ENCODE measurements around the gene FCRL3. TPM values are rescaled to one million over a fixed set of nuclear protein-coding genes. Genes with fewer than 3 reads are reported as not detected.

FCRL3 gene
- total RNA-seq, 1 experiment from 2014 or later = not detected

DNA sequence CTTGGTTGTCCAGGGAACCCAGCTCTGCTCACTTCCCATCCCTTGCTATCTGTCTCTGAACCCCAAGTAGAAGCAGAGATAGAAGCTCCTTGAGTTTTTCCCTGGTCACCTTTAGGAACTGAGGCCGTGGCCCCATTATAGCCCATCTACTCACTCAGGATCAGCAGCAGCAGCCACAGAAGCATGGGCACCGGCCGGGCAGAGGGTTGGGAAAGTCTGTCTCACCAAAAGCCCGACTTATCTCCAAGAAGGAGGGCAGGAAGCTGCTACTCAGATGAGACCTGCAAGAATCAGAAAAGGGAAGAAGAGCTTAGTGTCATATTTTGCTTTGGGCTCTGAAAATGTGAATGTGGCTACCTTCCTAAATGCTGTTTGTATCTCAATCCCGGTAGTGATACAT is 264 bp downstream of the FCRL3 start:
- no peak for DNase-seq
- Histone ChIP-seq H3K27me3 (ENCODE audit: control insufficient read depth, insufficient read depth, low read length) (no peaks in the 10 kb centered on the region), H3K36me3 (replicated peaks; ENCODE audit: control insufficient read depth, insufficient read depth, low read length) (no peaks in the 10 kb centered on the region), H3K4me3 (ENCODE audit: insufficient read depth, low read depth, low read length) (no peak overlapping the region)

DNA sequence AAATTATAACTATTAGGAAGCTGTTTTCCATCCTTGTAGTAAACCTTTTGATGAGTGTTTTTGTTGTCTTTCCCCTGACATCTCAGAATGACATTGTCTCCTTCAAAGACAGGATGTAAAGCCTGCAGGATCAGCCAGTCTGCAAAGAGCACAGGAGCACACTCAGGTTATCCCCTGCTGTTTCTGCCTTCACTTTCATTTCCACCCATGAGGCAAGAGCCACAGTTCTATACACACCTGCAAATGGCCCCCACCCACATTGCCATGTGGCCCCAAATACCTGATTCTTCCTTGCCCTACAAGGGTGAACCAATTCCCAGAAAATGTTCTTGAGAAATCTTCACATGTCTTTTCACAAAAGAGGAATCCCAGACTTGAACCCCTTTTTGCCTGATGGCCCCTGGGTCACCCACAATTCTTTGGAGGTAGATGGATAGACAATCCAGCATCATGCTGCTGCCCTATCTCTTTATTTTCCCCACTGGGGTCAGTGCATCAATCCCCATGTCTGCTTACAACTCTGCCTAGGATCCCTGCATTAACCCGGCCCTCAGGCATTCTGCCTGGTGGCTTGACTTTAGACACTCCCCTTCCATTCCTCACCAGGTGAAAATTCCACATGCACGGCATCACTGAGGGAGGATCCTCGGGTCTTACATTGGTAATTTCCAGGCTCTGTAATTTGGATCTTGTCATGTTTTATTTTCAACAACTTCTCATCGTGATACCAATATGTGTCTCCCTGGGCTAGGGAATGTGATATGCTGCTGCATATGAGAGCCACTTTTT is 2.6 kb downstream of the FCRL3 start:
- DNase-seq = no peak
- H3K36me3 ChIP-seq (replicated peaks; ENCODE audit: control insufficient read depth, insufficient read depth, low read length) = no peaks in the 10 kb centered on the region
- no peak overlapping the region for H3K4me3 ChIP-seq (ENCODE audit: insufficient read depth, low read depth, low read length)
- no peaks in the 10 kb centered on the region for H3K27me3 ChIP-seq (ENCODE audit: control insufficient read depth, insufficient read depth, low read length)

DNA sequence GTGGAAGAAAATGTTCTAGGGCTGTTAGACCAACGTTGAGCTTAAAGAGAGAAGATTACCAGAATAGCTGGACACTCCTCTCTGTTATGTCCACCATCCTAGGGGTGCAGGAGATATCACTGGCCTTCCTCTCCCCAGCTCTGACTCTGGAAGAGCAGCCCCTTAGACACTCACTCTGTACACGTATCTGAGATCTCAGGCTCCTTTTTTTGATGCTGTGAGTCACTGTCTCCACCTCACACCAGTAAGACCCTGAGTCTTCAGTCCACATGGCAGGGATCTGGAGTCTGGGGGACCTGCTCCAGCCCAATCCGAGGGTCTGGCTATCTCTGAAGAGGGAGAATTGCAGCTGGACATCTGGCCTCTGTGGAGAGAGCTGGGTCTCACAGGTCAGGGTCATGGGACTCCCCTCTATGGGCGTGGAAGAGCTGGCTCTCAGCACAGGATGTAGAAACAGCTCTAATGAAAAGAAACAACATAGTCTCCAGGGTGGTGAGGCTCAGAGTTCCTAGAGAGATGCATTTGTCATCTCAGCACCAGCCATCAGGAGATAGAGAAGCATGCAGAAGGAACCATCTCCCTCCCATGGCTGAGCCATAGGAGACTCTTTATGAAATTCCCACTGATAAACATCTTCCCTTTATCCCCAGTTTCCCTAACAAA is 3.5 kb downstream of the FCRL3 start:
- no peak for DNase-seq
- H3K27me3 ChIP-seq (ENCODE audit: control insufficient read depth, insufficient read depth, low read length) = no peaks in the 10 kb centered on the region
- no peaks in the 10 kb centered on the region for H3K36me3 ChIP-seq (replicated peaks; ENCODE audit: control insufficient read depth, insufficient read depth, low read length)
- no peak overlapping the region for H3K4me3 ChIP-seq (ENCODE audit: insufficient read depth, low read depth, low read length)

DNA sequence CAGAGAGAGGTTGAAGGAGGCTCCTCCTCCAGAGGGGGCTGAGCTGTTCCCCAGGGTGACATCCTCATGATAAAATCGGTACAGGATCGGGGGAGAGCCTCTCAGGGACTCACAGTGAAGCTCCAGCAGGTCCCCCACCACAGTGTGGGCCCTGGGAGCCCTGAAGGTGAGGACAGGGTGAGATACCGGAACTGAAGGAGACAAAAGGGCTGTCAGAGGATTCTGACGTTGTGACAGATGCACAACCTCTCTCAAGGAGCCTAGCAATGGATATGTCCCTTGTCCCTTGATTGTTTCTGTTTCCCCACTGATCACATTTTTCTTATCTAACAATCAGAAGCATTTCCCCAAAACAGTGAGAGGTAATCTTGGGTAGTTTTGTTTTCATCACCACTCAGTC is 5.2 kb downstream of the FCRL3 start:
- no peak for DNase-seq
- no peaks in the 10 kb centered on the region for H3K27me3 ChIP-seq (ENCODE audit: control insufficient read depth, insufficient read depth, low read length)
- no peak overlapping the region for H3K4me3 ChIP-seq (ENCODE audit: insufficient read depth, low read depth, low read length)
- no peaks in the 10 kb centered on the region for H3K36me3 ChIP-seq (replicated peaks; ENCODE audit: control insufficient read depth, insufficient read depth, low read length)

DNA sequence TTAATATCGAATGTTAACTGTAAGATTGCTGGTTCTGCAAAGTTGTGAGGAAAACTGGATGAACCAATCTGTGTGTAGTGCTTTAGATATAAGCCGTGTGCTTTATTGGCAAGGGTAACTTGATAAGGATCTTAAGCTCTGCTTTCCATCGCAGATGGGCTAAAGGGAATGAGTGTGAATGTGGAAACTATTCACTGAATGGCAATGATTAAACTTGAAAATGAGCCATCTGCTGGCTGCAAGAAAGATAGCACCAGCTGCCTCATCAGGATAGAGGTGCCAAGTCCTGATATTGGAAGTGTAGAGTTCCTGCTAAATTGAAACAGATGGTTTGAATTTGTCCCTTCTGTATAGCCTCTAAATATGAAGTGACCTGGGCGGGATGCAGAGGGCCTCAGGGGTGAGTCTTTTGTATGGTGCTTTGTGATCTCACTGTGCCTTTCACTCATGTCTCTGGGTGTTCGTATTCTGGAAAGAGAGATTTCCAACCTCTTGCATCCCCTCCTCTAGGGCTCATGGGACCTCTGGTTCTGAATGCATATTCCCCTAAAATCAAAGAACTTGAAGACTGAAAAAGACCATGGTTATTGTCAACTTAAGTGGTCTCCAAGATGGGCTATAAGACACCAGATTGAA is 9.2 kb downstream of the FCRL3 start:
- no peaks in the 10 kb centered on the region for H3K36me3 ChIP-seq (replicated peaks; ENCODE audit: control insufficient read depth, insufficient read depth, low read length)
- DNase-seq = peak; percentile 63

DNA sequence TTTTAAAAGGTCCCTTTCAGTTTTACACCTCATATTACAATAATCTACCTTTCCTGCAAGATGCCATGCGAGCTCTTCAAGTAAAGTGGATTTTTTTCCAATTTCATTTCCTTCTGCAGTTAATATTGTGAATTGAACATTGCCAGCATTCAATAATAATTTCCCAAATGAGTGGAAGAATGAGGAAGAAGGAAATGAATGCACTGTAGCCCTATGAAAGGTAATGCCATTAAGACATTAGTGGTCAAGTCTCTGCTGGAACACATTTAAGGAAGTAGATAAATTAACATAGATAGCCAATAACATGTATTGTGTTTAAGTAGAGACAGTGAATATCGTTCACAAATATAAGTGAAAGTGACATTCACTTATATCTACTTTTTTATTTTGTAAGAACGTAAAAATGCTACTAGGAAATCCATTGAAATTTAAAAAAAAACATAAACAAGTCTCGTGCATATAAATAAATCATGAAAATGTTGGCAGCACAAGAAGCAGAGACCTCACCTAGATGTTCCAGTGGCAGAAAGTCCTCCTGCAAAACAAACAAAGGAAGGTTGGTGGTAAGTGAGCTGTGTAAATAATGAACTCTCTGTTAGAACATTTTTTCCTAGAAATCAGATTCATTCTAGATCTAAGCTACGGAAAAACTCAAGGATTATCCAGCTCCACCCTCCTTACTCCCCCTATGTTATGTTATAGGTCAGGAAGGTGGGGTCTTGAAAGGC is 17.7 kb downstream of the FCRL3 start:
- Histone ChIP-seq H3K27me3 (ENCODE audit: control insufficient read depth, insufficient read depth, low read length) (no peaks in the 10 kb centered on the region), H3K4me3 (ENCODE audit: insufficient read depth, low read depth, low read length) (no peak overlapping the region), H3K36me3 (replicated peaks; ENCODE audit: control insufficient read depth, insufficient read depth, low read length) (no peaks in the 10 kb centered on the region)
- no peak for DNase-seq

More for the DNA sequence above, 9.2 kb downstream of the FCRL3 start:
- no peaks in the 10 kb centered on the region for H3K27me3 ChIP-seq (ENCODE audit: control insufficient read depth, insufficient read depth, low read length)
- no peak overlapping the region for H3K4me3 ChIP-seq (ENCODE audit: insufficient read depth, low read depth, low read length)

DNA sequence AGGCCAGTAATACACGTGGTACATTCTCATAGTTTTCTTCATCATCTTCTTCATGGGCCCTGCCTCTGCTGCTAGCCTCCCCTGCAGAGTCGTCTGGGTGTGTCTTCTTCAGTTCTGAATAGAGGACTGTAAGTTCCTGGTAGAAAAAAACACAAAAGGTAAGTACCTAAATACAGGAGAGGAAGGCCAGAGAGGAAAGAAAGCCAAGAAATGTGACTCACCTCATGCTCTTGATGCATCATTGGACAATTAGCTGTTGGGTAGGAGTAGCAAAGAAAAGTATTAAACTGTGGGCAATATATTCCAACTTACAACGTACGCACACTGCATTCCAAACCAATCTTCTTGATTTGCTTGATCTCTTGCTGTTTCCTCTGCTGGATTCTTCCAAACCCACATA is 21.8 kb downstream of the FCRL3 start:
- Histone ChIP-seq H3K4me3 (ENCODE audit: insufficient read depth, low read depth, low read length) (no peak overlapping the region), H3K27me3 (ENCODE audit: control insufficient read depth, insufficient read depth, low read length) (no peaks in the 10 kb centered on the region), H3K36me3 (replicated peaks; ENCODE audit: control insufficient read depth, insufficient read depth, low read length) (no peaks in the 10 kb centered on the region)
- DNase-seq = no peak

DNA sequence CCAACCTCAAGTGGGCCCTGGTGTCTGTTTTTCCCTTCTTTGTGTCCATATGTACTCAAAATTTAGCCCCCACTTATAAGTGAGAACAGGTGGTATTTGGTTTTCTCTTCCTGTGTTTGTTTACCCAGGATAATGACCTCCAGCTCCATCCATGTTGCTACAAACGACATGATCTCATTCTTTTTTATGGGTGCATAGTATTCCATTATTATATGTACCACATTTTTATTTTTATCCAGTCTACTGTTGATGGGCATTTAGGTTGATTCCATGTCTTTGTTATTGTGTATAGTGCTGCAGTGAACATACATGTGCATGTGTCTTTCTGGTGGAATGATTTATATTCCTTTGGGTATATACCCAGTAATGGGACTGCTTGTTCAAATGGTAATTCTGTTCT is 27.6 kb downstream of the FCRL3 start:
- H3K4me3 ChIP-seq (ENCODE audit: insufficient read depth, low read depth, low read length) = no peak overlapping the region
- DNase-seq = no peak
- H3K36me3 ChIP-seq (replicated peaks; ENCODE audit: control insufficient read depth, insufficient read depth, low read length) = no peaks in the 10 kb centered on the region
- H3K27me3 ChIP-seq (ENCODE audit: control insufficient read depth, insufficient read depth, low read length) = no peaks in the 10 kb centered on the region

DNA sequence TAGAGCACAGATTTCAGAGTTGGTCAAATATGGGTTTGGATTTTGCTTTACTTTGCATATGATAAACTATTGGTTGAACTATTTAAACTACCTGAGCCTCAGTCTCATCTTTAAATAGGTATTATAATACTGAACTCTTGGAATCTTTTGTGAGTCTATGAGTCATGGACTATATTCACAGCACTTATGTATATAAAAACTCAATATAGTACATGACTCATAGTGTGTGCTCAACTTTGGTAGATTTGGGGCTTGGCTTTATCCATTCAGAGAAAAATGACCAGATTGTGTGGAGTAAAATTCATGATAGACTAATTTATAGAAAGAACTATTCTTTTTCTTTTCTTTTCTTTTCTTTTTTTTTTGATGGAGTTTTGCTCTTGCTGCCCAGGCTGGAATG is 28.7 kb downstream of the FCRL3 start:
- DNase-seq = no peak
- Histone ChIP-seq H3K4me3 (ENCODE audit: insufficient read depth, low read depth, low read length) (no peak overlapping the region), H3K36me3 (replicated peaks; ENCODE audit: control insufficient read depth, insufficient read depth, low read length) (no peaks in the 10 kb centered on the region), H3K27me3 (ENCODE audit: control insufficient read depth, insufficient read depth, low read length) (no peaks in the 10 kb centered on the region)

DNA sequence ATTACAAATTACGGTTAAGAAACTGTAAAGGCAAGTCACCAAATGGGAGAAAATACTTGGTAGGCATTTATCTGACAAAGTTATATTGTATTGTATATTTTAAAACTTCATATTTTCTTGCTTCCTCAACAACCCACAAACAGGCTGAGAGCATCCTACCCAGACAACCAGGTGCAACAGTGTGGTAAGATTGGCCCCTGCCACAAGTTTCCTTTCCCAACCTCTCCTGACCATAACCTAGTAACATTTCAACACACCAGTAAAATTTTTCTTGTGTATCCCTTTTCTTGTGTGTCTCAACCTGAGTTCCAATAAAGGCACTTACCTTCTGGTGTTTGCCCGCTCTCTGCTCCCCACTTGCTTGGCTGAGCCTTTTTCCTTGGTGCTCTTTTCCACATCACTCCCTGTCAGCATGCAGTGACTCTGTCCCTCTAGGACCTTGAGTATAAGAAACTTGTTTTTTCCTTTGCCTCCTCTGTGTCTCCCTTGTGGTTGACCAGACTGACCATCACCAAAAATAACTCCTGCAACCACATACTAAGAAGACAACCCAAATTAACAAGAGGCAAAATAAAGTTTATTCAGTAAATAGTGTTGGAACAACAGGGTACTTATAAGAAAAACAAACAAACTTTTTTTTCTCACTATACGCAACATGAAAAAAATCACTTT is 40.9 kb downstream of the FCRL3 start:
- H3K4me3 ChIP-seq (ENCODE audit: insufficient read depth, low read depth, low read length) = no peak overlapping the region
- no peaks in the 10 kb centered on the region for H3K36me3 ChIP-seq (replicated peaks; ENCODE audit: control insufficient read depth, insufficient read depth, low read length)
- DNase-seq = no peak
- no peaks in the 10 kb centered on the region for H3K27me3 ChIP-seq (ENCODE audit: control insufficient read depth, insufficient read depth, low read length)

DNA sequence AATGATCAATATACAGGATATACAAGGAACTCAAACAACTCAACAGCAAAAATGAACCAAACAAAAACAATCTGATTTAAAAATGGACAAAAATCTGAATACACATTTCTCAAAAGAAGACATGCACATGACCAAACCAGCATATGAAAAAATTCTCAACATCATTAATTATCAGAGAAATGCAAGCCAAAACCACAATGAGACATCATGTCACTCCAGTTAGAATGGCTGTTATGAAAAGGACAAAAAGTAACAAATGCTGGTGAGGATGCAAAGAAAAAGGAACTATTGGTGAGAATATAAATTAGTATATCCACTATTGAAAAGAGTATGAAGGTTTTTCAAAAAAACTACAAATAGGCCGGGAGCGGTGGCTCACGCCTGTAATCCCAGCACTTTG is 42.0 kb downstream of the FCRL3 start:
- Histone ChIP-seq H3K4me3 (ENCODE audit: insufficient read depth, low read depth, low read length) (no peak overlapping the region), H3K36me3 (replicated peaks; ENCODE audit: control insufficient read depth, insufficient read depth, low read length) (no peaks in the 10 kb centered on the region), H3K27me3 (ENCODE audit: control insufficient read depth, insufficient read depth, low read length) (no peaks in the 10 kb centered on the region)
- DNase-seq = no peak

DNA sequence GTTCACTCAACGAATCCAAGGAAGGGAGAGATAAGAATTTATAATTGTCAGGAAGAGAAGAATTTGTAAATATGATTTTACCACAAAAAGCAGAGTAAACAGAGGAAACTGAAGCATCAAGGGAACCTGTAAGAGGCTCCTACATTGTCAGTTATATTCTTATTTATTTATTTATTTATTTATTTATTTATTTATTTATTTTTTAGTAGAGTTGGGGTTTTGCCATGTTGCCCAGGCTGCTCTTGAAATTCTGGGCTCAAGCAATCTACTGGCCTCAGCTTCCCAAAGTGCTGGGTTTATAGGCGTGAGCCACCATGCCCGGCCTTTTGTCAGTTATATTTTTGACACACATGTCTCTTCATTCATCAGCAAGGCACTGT is 47.1 kb downstream of the FCRL3 start:
- H3K4me3 ChIP-seq (ENCODE audit: insufficient read depth, low read depth, low read length) = no peak overlapping the region
- DNase-seq = no peak
- no peaks in the 10 kb centered on the region; the same call in 1 of the 2 replicates for H3K27me3 ChIP-seq (ENCODE audit: control insufficient read depth, insufficient read depth, low read length)
- no peaks in the 10 kb centered on the region for H3K36me3 ChIP-seq (replicated peaks; ENCODE audit: control insufficient read depth, insufficient read depth, low read length)

DNA sequence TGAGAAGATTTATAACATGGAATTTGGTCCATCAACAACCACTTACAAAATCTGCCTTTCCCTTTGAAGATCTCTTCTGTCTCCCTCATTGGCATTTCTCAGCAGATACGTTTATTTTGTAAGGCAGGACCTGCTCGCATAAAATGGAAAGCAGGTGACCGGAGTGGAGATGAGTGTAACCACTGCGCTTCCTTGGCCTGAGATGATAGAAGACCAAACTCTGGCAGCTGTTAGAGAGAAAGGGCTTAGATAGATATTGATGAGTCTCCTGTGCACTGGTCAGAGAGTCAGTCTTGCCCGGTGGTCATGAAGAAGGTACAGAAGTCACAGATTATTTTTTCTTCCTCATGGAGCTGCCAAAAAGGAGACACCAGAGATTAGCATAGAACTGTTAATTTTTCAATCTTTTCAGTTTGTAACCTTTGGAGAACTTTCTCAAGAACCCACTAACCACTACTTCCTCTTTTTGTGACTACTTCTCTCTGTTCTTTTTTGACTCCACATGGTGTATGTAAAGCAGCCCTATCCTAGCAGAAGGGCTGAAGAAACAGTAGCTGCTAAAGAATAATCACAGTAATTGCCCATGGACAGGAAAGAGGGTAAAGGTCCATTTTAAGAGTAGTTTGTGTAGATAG is 47.6 kb downstream of the FCRL3 start:
- Histone ChIP-seq H3K36me3 (replicated peaks; ENCODE audit: control insufficient read depth, insufficient read depth, low read length) (no peaks in the 10 kb centered on the region), H3K4me3 (ENCODE audit: insufficient read depth, low read depth, low read length) (no peak overlapping the region)
- no peak for DNase-seq

DNA sequence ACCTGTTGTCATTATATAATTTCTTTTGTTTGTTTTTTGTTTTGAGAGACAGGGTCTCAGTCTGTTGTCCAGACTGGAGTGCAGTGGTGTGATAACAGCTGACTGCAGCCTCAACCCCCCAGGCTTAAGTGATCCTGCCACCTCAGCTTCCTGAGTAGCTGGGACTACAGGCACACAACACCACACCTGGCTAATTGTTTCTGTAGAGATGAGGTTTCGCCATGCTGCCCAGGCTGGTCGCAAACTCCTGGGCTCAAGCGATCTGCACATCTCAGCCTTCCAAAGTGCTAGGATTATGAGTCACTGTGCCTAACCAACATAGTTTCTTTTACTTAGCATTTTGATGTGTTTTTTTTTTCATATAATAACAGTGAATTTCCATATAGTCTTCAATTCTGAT is 52.3 kb downstream of the FCRL3 start:
- no peaks in the 10 kb centered on the region for H3K36me3 ChIP-seq (replicated peaks; ENCODE audit: control insufficient read depth, insufficient read depth, low read length)
- H3K4me3 ChIP-seq (ENCODE audit: insufficient read depth, low read depth, low read length) = no peak overlapping the region
- no peaks in the 10 kb centered on the region; the same call in 1 of the 2 replicates for H3K27me3 ChIP-seq (ENCODE audit: control insufficient read depth, insufficient read depth, low read length)
- no peak for DNase-seq

More for the DNA sequence above, 47.6 kb downstream of the FCRL3 start:
- no peaks in the 10 kb centered on the region; the same call in 1 of the 2 replicates for H3K27me3 ChIP-seq (ENCODE audit: control insufficient read depth, insufficient read depth, low read length)

All from H7 (cell line).